K562 (cell line): ENCODE data around the gene BTBD2. TPM values are rescaled to one million over a fixed set of nuclear protein-coding genes. Genes with fewer than 3 reads are reported as not detected.

ENCODE experiments used
- ETV1 ChIP-seq: fragments of 450-650 bp; conservative IDR thresholded peaks from 2 replicates; pipeline ENCODE4 v1.6.1; 2016; ENCODE audit warnings: missing genetic modification characterization, control low read depth, low read depth, missing compliant biosample characterization
- PHF21A ChIP-seq: fragments of 450-650 bp; IDR thresholded peaks from 2 replicates; pipeline ENCODE4 v1.6.1; 2017; ENCODE audit warnings: low read depth, borderline replicate concordance
- PHF8 ChIP-seq: fragments of 200-600 bp; sonication (generic); IDR thresholded peaks from 2 replicates; pipeline ENCODE4 v1.6.1; 2012; ENCODE audit warnings: mixed run types, mild to moderate bottlenecking, inconsistent platforms, low read length, moderate library complexity, borderline replicate concordance
- RBM25 ChIP-seq: fragments of 200-400 bp; formaldehyde crosslinking; IDR thresholded peaks from 2 replicates; pipeline ENCODE4 v1.6.1; 2018; ENCODE audit warnings: low read length, low read depth, moderate library complexity; ENCODE audit not compliant: severe bottlenecking
- SIRT6 ChIP-seq: IDR thresholded peaks from one replicate; pipeline ENCODE4 v1.6.1; 2012; ENCODE audit warnings: low read depth, mild to moderate bottlenecking, control low read depth, inconsistent platforms, low read length, moderate library complexity
- XRCC3 ChIP-seq: fragments of 450-650 bp; IDR thresholded peaks from 2 replicates; pipeline ENCODE4 v1.6.1; 2017; ENCODE audit warnings: mild to moderate bottlenecking, moderate library complexity
- YY1 ChIP-seq, 3 experiments: IDR thresholded peaks; 2 replicates each; pipeline ENCODE4 v1.6.1; 2011; ENCODE audit warnings: low read length in 2 of 3, mild to moderate bottlenecking in 2 of 3, moderate library complexity in 2 of 3, borderline replicate concordance in 1 of 3, control low read depth in 1 of 3, low read depth in 1 of 3; ENCODE audit not compliant: insufficient read depth in 3 of 3, insufficient replicate concordance in 2 of 3, control insufficient read depth in 1 of 3, insufficient read length in 1 of 3; ENCODE audit errors: extremely low read depth in 1 of 3
- ZBTB8A ChIP-seq: fragments of 450-650 bp; IDR thresholded peaks from 2 replicates; pipeline ENCODE4 v1.6.1; 2018; ENCODE audit warnings: mild to moderate bottlenecking, moderate library complexity; ENCODE audit not compliant: partially characterized antibody
- ZNF175 ChIP-seq: fragments of 200-800 bp; sonication (Bioruptor generic); IDR thresholded peaks from 2 replicates; pipeline ENCODE4 v1.6.1; 2016; ENCODE audit warnings: low read depth, mild to moderate bottlenecking, missing genetic modification characterization, missing compliant biosample characterization
- ZNF695 ChIP-seq: fragments of 450-650 bp; formaldehyde crosslinking; IDR thresholded peaks from 2 replicates; pipeline ENCODE4 v1.4.0; 2020; ENCODE audit warnings: mild to moderate bottlenecking, moderate library complexity
- polyA plus RNA-seq, 8 experiments: library from polyadenylated mRNA; depleted of rRNA in 4 of 8; stranded (reverse) in 5 of 8; unstranded in 3 of 8; fragments of >200 nt; fragmentation: Nextera tagmentation in 2 of 8; fragmentation: Illumina TruSeq in 1 of 8; extraction: Ambion mirVana in 2 of 8; extraction: Trizol in 1 of 8; gene quantifications; 2 replicates each; pipeline versions ENCODE4 v1.2.1 to v1.2.3, GENCODE V29; 2011 to 2014; ENCODE audit warnings: inconsistent platforms in 1 of 8, missing spikeins in 1 of 8
- total RNA-seq, 7 experiments: library from RNA; depleted of rRNA in 6 of 7; stranded (reverse); fragments of >200 nt in 6 of 7; fragmentation: Illumina TruSeq in 2 of 7; extraction: Trizol in 2 of 7; gene quantifications; 2 replicates each; pipeline versions ENCODE4 v1.2.1 to v1.2.3, GENCODE V29; 2011 to 2021; ENCODE audit warnings: low replicate concordance in 1 of 7
- TF ChIP-seq, protein P1 (sequence below): fragments of 200-400 bp; formaldehyde crosslinking; IDR thresholded peaks from 2 replicates; pipeline ENCODE4 v1.6.1; 2017; ENCODE audit warnings: mild to moderate bottlenecking, low read depth, low read length, moderate library complexity
- TF ChIP-seq, protein P2 (sequence below): sonication (generic); formaldehyde crosslinking; IDR thresholded peaks from 2 replicates; pipeline ENCODE4 v1.8.1; 2023; ENCODE audit warnings: mild to moderate bottlenecking, missing genetic modification reagents
- TF ChIP-seq, protein P3 (sequence below): fragments of 250-450 bp; sonication (Bioruptor Pico); IDR thresholded peaks from 2 replicates; pipeline ENCODE4 v1.8.0; 2021; ENCODE audit warnings: moderate library complexity, mild to moderate bottlenecking, inconsistent platforms
- TF ChIP-seq, protein P4 (sequence below): fragments of 450-650 bp; IDR thresholded peaks from 2 replicates; pipeline ENCODE4 v1.6.1; 2016; ENCODE audit warnings: antibody characterized with exemption

The BTBD2 gene
- total and polyA plus RNA-seq, 9 of the 15 experiments (the other 6 are each of a cell fraction or from before 2014, with no cell fraction given): 0.10 to 15.6 (median 6.9) TPM

DNA sequence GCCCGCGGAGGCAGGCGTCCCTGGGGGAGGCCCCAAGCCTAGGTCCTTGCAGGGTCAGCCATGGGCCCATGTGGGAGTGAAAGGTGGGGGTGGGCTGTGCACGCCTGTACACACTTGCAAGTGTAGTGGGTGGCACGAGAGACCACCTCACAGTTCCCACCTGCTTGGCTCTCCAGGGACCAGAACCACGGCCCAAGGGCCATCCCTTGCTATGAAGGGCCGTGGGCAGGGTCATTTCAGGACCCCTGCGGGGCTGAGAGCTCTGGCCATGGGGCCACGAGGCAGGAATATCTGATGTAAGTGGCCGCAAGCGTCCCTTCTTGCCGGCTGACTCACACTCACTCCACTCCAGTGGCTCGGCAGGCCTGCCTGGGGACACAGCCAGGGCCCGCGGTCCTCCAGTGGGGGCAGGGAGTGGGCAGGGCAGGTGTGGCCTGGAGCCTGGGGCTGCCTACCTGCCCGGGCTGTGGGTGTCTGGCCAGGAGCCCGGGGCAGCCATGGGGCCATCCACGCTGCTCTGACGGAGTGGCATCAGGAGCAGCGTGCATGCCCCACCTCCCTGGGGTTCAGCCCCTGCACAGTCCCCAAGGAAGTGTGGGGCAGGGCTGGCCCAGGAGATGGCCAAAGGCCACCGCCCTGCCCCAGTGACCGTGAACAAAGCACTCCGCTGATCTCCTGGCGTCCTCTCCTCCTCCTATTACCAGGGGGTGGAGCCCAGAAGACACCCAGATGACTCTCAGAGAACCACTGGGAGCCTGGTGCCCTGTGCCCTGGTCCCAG lies 44.1 kb upstream of the BTBD2 start (continued):
- TF ChIP-seq PHF21A (peak; percentile 62; the same call in 1 of the 2 replicates), ZNF175 (CRISPR knock-in tag) (peak; percentile 99), ETV1 (tag) (peak; percentile 76), ZBTB8A (no peak), SIRT6 (no peak), RBM25 (no peak), PHF8 (peak; percentile 52; the same call in 1 of the 2 replicates), YY1 (IDR thresholded peaks at IDR 0.05; ENCODE audit: borderline replicate concordance in 1 of 3, control insufficient read depth in 1 of 3, extremely low read depth in 1 of 3, insufficient read depth in 3 of 3, insufficient read length in 1 of 3, insufficient replicate concordance in 2 of 3, low read depth in 1 of 3, low read length in 2 of 3) (peak in 2 of 3 experiments; percentile 39 to 54), ZNF695 (CRISPR knock-in tag) (no peak), XRCC3 (no peak)
- TF ChIP-seq, protein P1, sequence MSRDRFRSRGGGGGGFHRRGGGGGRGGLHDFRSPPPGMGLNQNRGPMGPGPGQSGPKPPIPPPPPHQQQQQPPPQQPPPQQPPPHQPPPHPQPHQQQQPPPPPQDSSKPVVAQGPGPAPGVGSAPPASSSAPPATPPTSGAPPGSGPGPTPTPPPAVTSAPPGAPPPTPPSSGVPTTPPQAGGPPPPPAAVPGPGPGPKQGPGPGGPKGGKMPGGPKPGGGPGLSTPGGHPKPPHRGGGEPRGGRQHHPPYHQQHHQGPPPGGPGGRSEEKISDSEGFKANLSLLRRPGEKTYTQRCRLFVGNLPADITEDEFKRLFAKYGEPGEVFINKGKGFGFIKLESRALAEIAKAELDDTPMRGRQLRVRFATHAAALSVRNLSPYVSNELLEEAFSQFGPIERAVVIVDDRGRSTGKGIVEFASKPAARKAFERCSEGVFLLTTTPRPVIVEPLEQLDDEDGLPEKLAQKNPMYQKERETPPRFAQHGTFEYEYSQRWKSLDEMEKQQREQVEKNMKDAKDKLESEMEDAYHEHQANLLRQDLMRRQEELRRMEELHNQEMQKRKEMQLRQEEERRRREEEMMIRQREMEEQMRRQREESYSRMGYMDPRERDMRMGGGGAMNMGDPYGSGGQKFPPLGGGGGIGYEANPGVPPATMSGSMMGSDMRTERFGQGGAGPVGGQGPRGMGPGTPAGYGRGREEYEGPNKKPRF: no peak
- TF ChIP-seq, protein P2, sequence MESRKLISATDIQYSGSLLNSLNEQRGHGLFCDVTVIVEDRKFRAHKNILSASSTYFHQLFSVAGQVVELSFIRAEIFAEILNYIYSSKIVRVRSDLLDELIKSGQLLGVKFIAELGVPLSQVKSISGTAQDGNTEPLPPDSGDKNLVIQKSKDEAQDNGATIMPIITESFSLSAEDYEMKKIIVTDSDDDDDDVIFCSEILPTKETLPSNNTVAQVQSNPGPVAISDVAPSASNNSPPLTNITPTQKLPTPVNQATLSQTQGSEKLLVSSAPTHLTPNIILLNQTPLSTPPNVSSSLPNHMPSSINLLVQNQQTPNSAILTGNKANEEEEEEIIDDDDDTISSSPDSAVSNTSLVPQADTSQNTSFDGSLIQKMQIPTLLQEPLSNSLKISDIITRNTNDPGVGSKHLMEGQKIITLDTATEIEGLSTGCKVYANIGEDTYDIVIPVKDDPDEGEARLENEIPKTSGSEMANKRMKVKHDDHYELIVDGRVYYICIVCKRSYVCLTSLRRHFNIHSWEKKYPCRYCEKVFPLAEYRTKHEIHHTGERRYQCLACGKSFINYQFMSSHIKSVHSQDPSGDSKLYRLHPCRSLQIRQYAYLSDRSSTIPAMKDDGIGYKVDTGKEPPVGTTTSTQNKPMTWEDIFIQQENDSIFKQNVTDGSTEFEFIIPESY (CRISPR knock-in tag): peak; percentile 54; the same call in 1 of the 2 replicates
- TF ChIP-seq, protein P3, sequence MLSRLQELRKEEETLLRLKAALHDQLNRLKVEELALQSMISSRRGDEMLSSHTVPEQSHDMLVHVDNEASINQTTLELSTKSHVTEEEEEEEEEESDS (CRISPR knock-in tag): no peak
- TF ChIP-seq, protein P4, sequence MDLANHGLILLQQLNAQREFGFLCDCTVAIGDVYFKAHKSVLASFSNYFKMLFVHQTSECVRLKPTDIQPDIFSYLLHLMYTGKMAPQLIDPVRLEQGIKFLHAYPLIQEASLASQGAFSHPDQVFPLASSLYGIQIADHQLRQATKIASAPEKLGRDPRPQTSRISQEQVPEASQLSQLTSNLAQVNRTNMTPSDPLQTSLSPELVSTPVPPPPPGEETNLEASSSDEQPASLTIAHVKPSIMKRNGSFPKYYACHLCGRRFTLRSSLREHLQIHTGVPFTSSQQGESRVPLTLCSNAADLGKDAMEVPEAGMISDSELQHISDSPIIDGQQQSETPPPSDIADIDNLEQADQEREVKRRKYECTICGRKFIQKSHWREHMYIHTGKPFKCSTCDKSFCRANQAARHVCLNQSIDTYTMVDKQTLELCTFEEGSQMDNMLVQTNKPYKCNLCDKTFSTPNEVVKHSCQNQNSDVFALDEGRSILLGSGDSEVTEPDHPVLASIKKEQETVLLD: peak; percentile 39; the same call in 1 of the 2 replicates
